ENCODE data around the gene THAP3. TPM values are rescaled to one million over a fixed set of nuclear protein-coding genes. Genes with fewer than 3 reads are reported as not detected.

THAP3 gene
- total RNA-seq, 6 experiments from 2014 or later: 5.9 to 11.3 (median 10.3) TPM

GRCh38 chr1:6582370-6582769, 42.3 kb upstream of the THAP3 start:
- H3K4me1 ChIP-seq: peaks cover 0 to 45% (median 24%) of the 10 kb centered on the region in 4 donors
- no peaks in the 10 kb centered on the region for H3K27me3 ChIP-seq
- H3K4me3 ChIP-seq: peak overlapping the region in 2 of 3 donors; percentile 3 to 12
- peak; percentile 13 for TF ChIP-seq POLR2A (IDR thresholded peaks at IDR 0.05)
- TF ChIP-seq, protein P1, sequence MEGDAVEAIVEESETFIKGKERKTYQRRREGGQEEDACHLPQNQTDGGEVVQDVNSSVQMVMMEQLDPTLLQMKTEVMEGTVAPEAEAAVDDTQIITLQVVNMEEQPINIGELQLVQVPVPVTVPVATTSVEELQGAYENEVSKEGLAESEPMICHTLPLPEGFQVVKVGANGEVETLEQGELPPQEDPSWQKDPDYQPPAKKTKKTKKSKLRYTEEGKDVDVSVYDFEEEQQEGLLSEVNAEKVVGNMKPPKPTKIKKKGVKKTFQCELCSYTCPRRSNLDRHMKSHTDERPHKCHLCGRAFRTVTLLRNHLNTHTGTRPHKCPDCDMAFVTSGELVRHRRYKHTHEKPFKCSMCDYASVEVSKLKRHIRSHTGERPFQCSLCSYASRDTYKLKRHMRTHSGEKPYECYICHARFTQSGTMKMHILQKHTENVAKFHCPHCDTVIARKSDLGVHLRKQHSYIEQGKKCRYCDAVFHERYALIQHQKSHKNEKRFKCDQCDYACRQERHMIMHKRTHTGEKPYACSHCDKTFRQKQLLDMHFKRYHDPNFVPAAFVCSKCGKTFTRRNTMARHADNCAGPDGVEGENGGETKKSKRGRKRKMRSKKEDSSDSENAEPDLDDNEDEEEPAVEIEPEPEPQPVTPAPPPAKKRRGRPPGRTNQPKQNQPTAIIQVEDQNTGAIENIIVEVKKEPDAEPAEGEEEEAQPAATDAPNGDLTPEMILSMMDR (IDR thresholded peaks at IDR 0.05): no peak
- WGBS (ENCODE audit: insufficient coverage, low coverage, low lambda C conversion rate, missing lambda C conversion rate): 11% methylated on average over 1 of the region's 1 CpG
- intact Hi-C loops (cut with DNase I): no loop called here
- ATAC-seq (peak; percentile 50 to 63 (median 58)), DNase-seq (peak; percentile 77 to 88 (median 85))
- no peaks in the 10 kb centered on the region for H3K36me3 ChIP-seq
- H3K9me3 ChIP-seq: no peaks in the 10 kb centered on the region
- H3K27ac ChIP-seq: peak overlapping the region; percentile 54 to 92 (median 87)

DNA sequence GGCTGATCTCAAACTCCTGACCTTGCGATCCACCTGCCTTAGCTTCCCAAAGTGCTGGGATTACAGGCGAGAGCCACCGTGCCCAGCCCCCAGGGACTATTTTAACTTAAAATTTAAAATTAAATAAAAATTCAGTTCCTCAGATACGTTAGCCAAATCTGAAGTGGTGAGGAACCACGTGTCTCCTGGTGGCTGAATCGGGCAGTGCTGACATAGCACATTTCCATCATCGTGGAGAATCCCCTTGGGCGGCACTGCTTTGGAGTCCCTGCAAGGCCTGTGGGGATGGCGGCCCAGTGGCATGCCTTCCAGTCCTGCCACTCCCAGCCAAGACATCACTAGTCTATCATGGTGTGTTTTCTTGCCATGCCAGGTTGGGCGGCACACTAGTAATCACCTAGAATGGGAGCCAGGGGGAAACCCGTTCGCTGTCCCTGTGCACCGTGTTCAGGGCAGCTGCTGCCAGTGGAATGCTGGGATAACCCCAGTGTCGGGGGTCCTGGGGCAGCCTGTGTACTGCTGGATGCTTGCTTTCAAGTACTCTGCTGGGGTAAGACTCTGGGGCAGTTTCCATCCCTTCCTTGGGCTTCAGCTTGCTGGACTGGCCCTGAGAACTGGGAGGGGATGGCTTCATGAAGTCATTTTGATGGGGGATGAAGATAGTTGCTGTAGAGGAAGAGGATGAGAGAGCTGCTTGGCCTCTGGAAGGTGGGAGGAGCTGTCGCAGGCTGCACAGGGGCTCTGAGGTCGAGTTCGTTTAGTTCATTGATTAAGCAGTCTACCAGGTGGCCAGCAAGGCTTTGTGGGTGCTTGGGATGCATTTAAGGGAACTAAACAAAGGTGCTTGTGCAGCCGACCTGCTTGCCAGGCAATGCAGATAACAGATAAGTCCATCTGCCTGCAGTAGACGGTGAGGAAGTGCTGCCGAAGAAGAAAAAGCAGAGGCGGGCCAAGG, 40.3 kb upstream of the THAP3 start:
- Histone ChIP-seq H3K27me3 (no peaks in the 10 kb centered on the region), H3K4me3 (no peak overlapping the region), H3K36me3 (peaks cover 0 to 11% (median under 1%) of the 10 kb centered on the region in 4 donors), H3K9me3 (no peaks in the 10 kb centered on the region), H3K4me1 (peaks cover 0 to 31% (median 18%) of the 10 kb centered on the region in 4 donors), H3K27ac (no peak overlapping the region)
- no peak for DNase-seq
- ATAC-seq: no peak
- WGBS (ENCODE audit: insufficient coverage, low coverage, low lambda C conversion rate, missing lambda C conversion rate): 78% methylated on average over 19 of the region's 21 CpGs
- intact Hi-C loops (cut with DNase I): no loop called here
- no peak for TF ChIP-seq POLR2A (IDR thresholded peaks at IDR 0.05)
- TF ChIP-seq, protein P1 (IDR thresholded peaks at IDR 0.05): no peak

DNA sequence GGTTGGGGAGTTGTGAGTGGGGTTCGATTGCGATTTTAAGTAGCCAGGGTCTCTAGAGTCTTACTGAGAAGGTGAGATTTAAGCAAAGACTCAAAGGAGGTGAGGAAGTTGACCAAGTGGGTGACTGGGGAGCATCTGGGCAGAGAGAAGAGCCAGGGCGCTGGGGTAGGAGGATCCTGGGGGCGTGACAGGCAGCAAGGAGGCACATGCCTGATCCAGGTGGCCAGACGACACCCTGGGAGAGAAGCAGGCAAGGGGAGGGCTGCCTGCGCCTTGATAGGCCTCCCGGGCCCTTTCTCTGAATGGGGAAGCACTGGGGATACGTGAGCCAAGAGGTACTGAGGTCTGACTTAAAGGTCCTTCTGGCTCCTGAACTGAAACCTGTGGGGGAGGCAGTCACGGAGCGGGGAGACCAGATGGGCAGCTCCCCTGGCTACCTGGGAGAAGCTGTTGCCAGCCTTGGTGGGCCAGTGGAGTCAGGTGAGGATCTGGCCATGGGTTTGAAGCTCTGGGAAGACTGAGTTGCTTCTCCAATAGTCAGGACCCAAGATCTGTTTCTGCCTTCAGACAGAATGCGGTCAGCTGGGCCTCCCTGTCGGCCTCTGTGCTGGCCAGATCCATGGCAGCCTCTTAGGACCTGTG, 39.5 kb upstream of the THAP3 start:
- no peak for ATAC-seq
- Histone ChIP-seq H3K36me3 (peaks cover 0 to 19% (median 4%) of the 10 kb centered on the region in 4 donors), H3K9me3 (no peaks in the 10 kb centered on the region), H3K27me3 (no peaks in the 10 kb centered on the region), H3K4me1 (peaks cover 0 to 31% (median 17%) of the 10 kb centered on the region in 4 donors), H3K27ac (no peak overlapping the region), H3K4me3 (no peak overlapping the region)
- intact Hi-C loops (cut with DNase I): no loop called here
- WGBS (ENCODE audit: insufficient coverage, low coverage, low lambda C conversion rate, missing lambda C conversion rate): 100% methylated on average over 2 of the region's 12 CpGs
- no peak for DNase-seq
- TF ChIP-seq, protein P1 (IDR thresholded peaks at IDR 0.05): no peak
- no peak for TF ChIP-seq POLR2A (IDR thresholded peaks at IDR 0.05)

- Histone ChIP-seq H3K9me3 (no peaks in the 10 kb centered on the region), H3K36me3 (peaks cover 0 to 25% (median 5%) of the 10 kb centered on the region in 4 donors), H3K4me1 (peaks cover 0 to 27% (median 15%) of the 10 kb centered on the region in 4 donors), H3K27ac (no peak overlapping the region), H3K27me3 (no peaks in the 10 kb centered on the region), H3K4me3 (no peak overlapping the region)
- ATAC-seq (no peak), DNase-seq (no peak)
- intact Hi-C loops (cut with DNase I): no loop called here
- TF ChIP-seq POLR2A (IDR thresholded peaks at IDR 0.05): no peak
- TF ChIP-seq, protein P1 (IDR thresholded peaks at IDR 0.05): no peak
- WGBS (ENCODE audit: insufficient coverage, low coverage, low lambda C conversion rate, missing lambda C conversion rate): no CpG with 5 or more reads among the region's 7 CpGs
Observed at GRCh38 chr1:6585841-6586240, 38.8 kb upstream of the THAP3 start.
